ENCODE results near the gene CES2.
A peak's percentile ranks its signal among the peaks of the same experiment; 100 is the strongest.

GRCh38 chr16:66977341-66978113 lies 42.2 kb downstream of the CES2 start:
- TF ChIP-seq, protein P1, sequence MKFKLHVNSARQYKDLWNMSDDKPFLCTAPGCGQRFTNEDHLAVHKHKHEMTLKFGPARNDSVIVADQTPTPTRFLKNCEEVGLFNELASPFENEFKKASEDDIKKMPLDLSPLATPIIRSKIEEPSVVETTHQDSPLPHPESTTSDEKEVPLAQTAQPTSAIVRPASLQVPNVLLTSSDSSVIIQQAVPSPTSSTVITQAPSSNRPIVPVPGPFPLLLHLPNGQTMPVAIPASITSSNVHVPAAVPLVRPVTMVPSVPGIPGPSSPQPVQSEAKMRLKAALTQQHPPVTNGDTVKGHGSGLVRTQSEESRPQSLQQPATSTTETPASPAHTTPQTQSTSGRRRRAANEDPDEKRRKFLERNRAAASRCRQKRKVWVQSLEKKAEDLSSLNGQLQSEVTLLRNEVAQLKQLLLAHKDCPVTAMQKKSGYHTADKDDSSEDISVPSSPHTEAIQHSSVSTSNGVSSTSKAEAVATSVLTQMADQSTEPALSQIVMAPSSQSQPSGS (IDR thresholded peaks at IDR 0.05; ENCODE audit: low read length): no peak
- no peak for TF ChIP-seq EZH2 (IDR thresholded peaks at IDR 0.05; ENCODE audit: low read depth, low read length, severe bottlenecking)
- TF ChIP-seq YY1 (IDR thresholded peaks at IDR 0.05; ENCODE audit: low read depth, low read length): no peak
- peak; percentile 94 to 98 (median 97) for TF ChIP-seq CTCF (IDR thresholded peaks at IDR 0.05; ENCODE audit: control extremely low read depth in 1 of 3, insufficient read depth in 1 of 3, low read depth in 1 of 3, low read length in 3 of 3)
- no peak for TF ChIP-seq EGR1 (IDR thresholded peaks at IDR 0.05; ENCODE audit: borderline replicate concordance, low read depth, low read length)
- no peak for TF ChIP-seq JUN (IDR thresholded peaks at IDR 0.05; ENCODE audit: low read depth, low read length)
- no peak for TF ChIP-seq EP300 (IDR thresholded peaks at IDR 0.05; ENCODE audit: borderline replicate concordance in 1 of 2, low read depth in 2 of 2, low read length in 2 of 2)
- TF ChIP-seq, protein P2, sequence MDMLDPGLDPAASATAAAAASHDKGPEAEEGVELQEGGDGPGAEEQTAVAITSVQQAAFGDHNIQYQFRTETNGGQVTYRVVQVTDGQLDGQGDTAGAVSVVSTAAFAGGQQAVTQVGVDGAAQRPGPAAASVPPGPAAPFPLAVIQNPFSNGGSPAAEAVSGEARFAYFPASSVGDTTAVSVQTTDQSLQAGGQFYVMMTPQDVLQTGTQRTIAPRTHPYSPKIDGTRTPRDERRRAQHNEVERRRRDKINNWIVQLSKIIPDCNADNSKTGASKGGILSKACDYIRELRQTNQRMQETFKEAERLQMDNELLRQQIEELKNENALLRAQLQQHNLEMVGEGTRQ (IDR thresholded peaks at IDR 0.05; ENCODE audit: low read length): no peak
- TF ChIP-seq POLR2A (IDR thresholded peaks at IDR 0.05; ENCODE audit: control extremely low read depth in 1 of 2, low read depth in 2 of 2, low read length in 2 of 2): no peak
- no peak for TF ChIP-seq SUZ12 (IDR thresholded peaks at IDR 0.05; ENCODE audit: low read length)
- TF ChIP-seq TEAD4 (IDR thresholded peaks at IDR 0.05; ENCODE audit: low read depth, low read length): no peak

All from H1 (cell line).